Natural killer cell (primary cell): ENCODE measurements around the gene RNF150. TPM values are rescaled to one million over a fixed set of nuclear protein-coding genes. Genes with fewer than 3 reads are reported as not detected.

ENCODE experiments used
- ATAC-seq, 3 donors: fragments of 150-1000 bp in 2 of 3; fragments of 200-7000 bp in 1 of 3; cut with Tn5 transposase; 1 replicate in 1 of 3; 2 replicates in 2 of 3; pipeline ENCODE4 v1.10.0; 2021; ENCODE audit warnings: mild to moderate bottlenecking in 2 of 3, moderate library complexity in 2 of 3
- DNase-seq, 2 donors: peaks; one replicate each; pipeline versions ENCODE4 v3.0.0 to v3.0.0-alpha.2; 2013 to 2021; ENCODE audit warnings: mixed read lengths in 1 of 2
- H3K27ac ChIP-seq: one replicate; pipeline ENCODE4 v1.5.1; 2013; ENCODE audit warnings: mild to moderate bottlenecking, low read length
- H3K27me3 ChIP-seq: one replicate; pipeline ENCODE4 v1.6.1; 2013; ENCODE audit warnings: low read length; ENCODE audit not compliant: control insufficient read depth, insufficient read depth
- H3K36me3 ChIP-seq: one replicate; pipeline ENCODE4 v1.6.1; 2013; ENCODE audit warnings: low read length; ENCODE audit not compliant: control insufficient read depth, insufficient read depth
- H3K4me1 ChIP-seq: one replicate; pipeline ENCODE4 v1.6.1; 2013; ENCODE audit warnings: low read length; ENCODE audit not compliant: control insufficient read depth, insufficient read depth
- H3K4me3 ChIP-seq: one replicate; pipeline ENCODE4 v1.5.1; 2013; ENCODE audit warnings: low read length
- H3K9me3 ChIP-seq: one replicate; pipeline ENCODE4 v1.6.1; 2013; ENCODE audit warnings: low read length; ENCODE audit not compliant: control insufficient read depth, insufficient read depth
- H3K27ac Mint-ChIP-seq, 2 donors: one replicate each; pipeline ENCODE4 v1.8.0; 2022; ENCODE audit warnings: mild to moderate bottlenecking in 2 of 2, mixed read lengths in 2 of 2, moderate library complexity in 1 of 2
- H3K27me3 Mint-ChIP-seq, 2 donors: one replicate each; pipeline ENCODE4 v1.8.0; 2022; ENCODE audit warnings: low read depth in 2 of 2, mixed read lengths in 2 of 2
- H3K36me3 Mint-ChIP-seq: one replicate; pipeline ENCODE4 v1.8.0; 2022; ENCODE audit warnings: mixed read lengths
- H3K4me1 Mint-ChIP-seq, 2 donors: one replicate each; pipeline ENCODE4 v1.8.0; 2022; ENCODE audit warnings: mixed read lengths in 2 of 2
- H3K4me3 Mint-ChIP-seq: one replicate; pipeline ENCODE4 v1.8.0; 2022; ENCODE audit warnings: mild to moderate bottlenecking, moderate library complexity, mixed read lengths
- H3K9me3 Mint-ChIP-seq, 2 donors: one replicate each; pipeline ENCODE4 v1.8.0; 2022; ENCODE audit warnings: mixed read lengths in 2 of 2
- WGBS: methylation state at CpG from one replicate; pipeline ENCODE4 v1.1.7; 2013; ENCODE audit warnings: missing lambda C conversion rate; ENCODE audit not compliant: insufficient coverage; 5-methylcytosine and 5-hydroxymethylcytosine counted together
- intact Hi-C: fragments of 100-400 bp; cut with micrococcal nuclease; formaldehyde crosslinking; loops from one replicate; pipeline ENCODE4 v1.14.2; 2022
- total RNA-seq, 4 donors: library from RNA; stranded (reverse); fragments of 120-200 nt in 1 of 4; gene quantifications; one replicate each; pipeline versions ENCODE4 v1.2.3 to v1.2.4, GENCODE V29; 2013 to 2022
- TF ChIP-seq, protein P1 (sequence below): fragments of 200-600 bp; IDR thresholded peaks from one replicate; pipeline ENCODE4 v1.8.0; 2022; ENCODE audit warnings: antibody characterized with exemption

Gene RNF150
- total RNA-seq, 3 donors from 2014 or later (not counting 1 experiment from before 2014, with no cell fraction given), result 0.09 TPM; not detected in 2

DNA sequence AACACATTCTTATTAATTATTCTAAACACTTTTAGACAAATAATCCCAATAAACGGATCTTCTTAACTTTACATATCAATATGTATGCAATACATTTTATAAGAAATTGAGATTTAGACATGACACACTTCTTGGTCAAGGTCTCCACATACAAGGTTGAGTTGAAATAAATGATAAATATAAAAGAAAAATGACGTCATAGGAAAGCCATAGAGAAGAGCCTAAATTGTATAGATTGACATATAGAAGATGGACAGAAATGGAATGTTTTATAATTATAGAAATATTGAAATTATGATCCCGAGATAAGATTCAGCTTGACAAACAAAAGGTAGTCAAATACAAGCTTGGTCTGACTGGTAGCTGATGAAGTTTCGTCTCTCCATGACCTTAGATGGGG lies 87.4 kb downstream of the RNF150 start:
- Mint-ChIP-seq H3K4me3 (no peak overlapping the region), H3K9me3 (no peaks in the 10 kb centered on the region), H3K27ac (no peak overlapping the region), H3K27me3 (no peaks in the 10 kb centered on the region), H3K36me3 (no peaks in the 10 kb centered on the region), H3K4me1 (no peaks in the 10 kb centered on the region)
- TF ChIP-seq, protein P1, sequence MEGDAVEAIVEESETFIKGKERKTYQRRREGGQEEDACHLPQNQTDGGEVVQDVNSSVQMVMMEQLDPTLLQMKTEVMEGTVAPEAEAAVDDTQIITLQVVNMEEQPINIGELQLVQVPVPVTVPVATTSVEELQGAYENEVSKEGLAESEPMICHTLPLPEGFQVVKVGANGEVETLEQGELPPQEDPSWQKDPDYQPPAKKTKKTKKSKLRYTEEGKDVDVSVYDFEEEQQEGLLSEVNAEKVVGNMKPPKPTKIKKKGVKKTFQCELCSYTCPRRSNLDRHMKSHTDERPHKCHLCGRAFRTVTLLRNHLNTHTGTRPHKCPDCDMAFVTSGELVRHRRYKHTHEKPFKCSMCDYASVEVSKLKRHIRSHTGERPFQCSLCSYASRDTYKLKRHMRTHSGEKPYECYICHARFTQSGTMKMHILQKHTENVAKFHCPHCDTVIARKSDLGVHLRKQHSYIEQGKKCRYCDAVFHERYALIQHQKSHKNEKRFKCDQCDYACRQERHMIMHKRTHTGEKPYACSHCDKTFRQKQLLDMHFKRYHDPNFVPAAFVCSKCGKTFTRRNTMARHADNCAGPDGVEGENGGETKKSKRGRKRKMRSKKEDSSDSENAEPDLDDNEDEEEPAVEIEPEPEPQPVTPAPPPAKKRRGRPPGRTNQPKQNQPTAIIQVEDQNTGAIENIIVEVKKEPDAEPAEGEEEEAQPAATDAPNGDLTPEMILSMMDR, result no peak
- no peak overlapping the region for H3K27ac ChIP-seq
- H3K27me3 ChIP-seq, result no peaks in the 10 kb centered on the region
- ATAC-seq (no peak), DNase-seq (no peak)
- H3K36me3 ChIP-seq, result no peaks in the 10 kb centered on the region
- WGBS, result 91% methylated on average over 3 of the region's 4 CpGs
- intact Hi-C loops, result no loop called here
- H3K9me3 ChIP-seq, result no peaks in the 10 kb centered on the region
- H3K4me1 ChIP-seq, result no peaks in the 10 kb centered on the region
- H3K4me3 ChIP-seq, result no peak overlapping the region

GRCh38 chr4:141041021-141041476 lies 92.2 kb downstream of the RNF150 start:
- Mint-ChIP-seq H3K27ac (no peak overlapping the region), H3K4me1 (no peaks in the 10 kb centered on the region), H3K27me3 (no peaks in the 10 kb centered on the region), H3K9me3 (peaks cover 3 to 6% of the 10 kb centered on the region in 2 donors), H3K36me3 (no peaks in the 10 kb centered on the region), H3K4me3 (no peak overlapping the region)
- no peak overlapping the region for H3K27ac ChIP-seq
- TF ChIP-seq, protein P1, result no peak
- H3K9me3 ChIP-seq, result no peaks in the 10 kb centered on the region
- no peaks in the 10 kb centered on the region for H3K27me3 ChIP-seq
- DNase-seq (no peak), ATAC-seq (no peak)
- H3K4me1 ChIP-seq, result no peaks in the 10 kb centered on the region
- no peak overlapping the region for H3K4me3 ChIP-seq
- no peaks in the 10 kb centered on the region for H3K36me3 ChIP-seq
- intact Hi-C loops, result no loop called here
- no CpG with 5 or more reads among the region's 1 CpG for WGBS

- no peak for ATAC-seq
- Mint-ChIP-seq H3K27ac (no peak overlapping the region), H3K4me1 (no peaks in the 10 kb centered on the region), H3K36me3 (no peaks in the 10 kb centered on the region), H3K4me3 (no peak overlapping the region), H3K27me3 (no peaks in the 10 kb centered on the region), H3K9me3 (peaks cover 3 to 6% of the 10 kb centered on the region in 2 donors)
- H3K4me3 ChIP-seq, result no peak overlapping the region
- H3K4me1 ChIP-seq, result no peaks in the 10 kb centered on the region
- intact Hi-C loops, result no loop called here
- no peaks in the 10 kb centered on the region for H3K9me3 ChIP-seq
- H3K27me3 ChIP-seq, result no peaks in the 10 kb centered on the region
- TF ChIP-seq, protein P1, result no peak
- H3K27ac ChIP-seq, result no peak overlapping the region
- WGBS, result 97% methylated on average over 2 of the region's 2 CpGs
- no peak for DNase-seq
- no peaks in the 10 kb centered on the region for H3K36me3 ChIP-seq
Measured at GRCh38 chr4:141039156-141039555, 94.1 kb downstream of the RNF150 start.

- Histone ChIP-seq H3K27ac (no peak overlapping the region), H3K4me3 (no peak overlapping the region), H3K9me3 (no peaks in the 10 kb centered on the region), H3K27me3 (no peaks in the 10 kb centered on the region), H3K36me3 (no peaks in the 10 kb centered on the region), H3K4me1 (no peaks in the 10 kb centered on the region)
- intact Hi-C loops, result no loop called here
- peaks cover 3 to 6% of the 10 kb centered on the region in 2 donors for H3K9me3 Mint-ChIP-seq
- H3K27me3 Mint-ChIP-seq, result no peaks in the 10 kb centered on the region
- H3K4me3 Mint-ChIP-seq, result no peak overlapping the region
- TF ChIP-seq, protein P1, result no peak
- DNase-seq (no peak), ATAC-seq (no peak)
- no peaks in the 10 kb centered on the region for H3K4me1 Mint-ChIP-seq
- H3K27ac Mint-ChIP-seq, result no peak overlapping the region
- WGBS, result 88% methylated on average over 3 of the region's 3 CpGs
- H3K36me3 Mint-ChIP-seq, result no peaks in the 10 kb centered on the region
Measured at GRCh38 chr4:141038428-141038827, 94.8 kb downstream of the RNF150 start.
